Heart left ventricle (tissue), 13 donors: ENCODE results near the gene PSMD3.

Experiments
- CTCF ChIP-seq, 12 donors: fragments of 200-600 bp; sonication (generic) in 4 of 12; IDR thresholded peaks; one replicate each; pipeline versions ENCODE4 v1.5.0 to v1.8.0; 2018 to 2022; ENCODE audit warnings: antibody characterized with exemption in 12 of 12, mild to moderate bottlenecking in 5 of 12
- POLR2A ChIP-seq, 2 donors: fragments of 450-650 bp; IDR thresholded peaks; one replicate each; pipeline ENCODE4 v1.6.1; 2017; ENCODE audit warnings: antibody characterized with exemption in 2 of 2, mild to moderate bottlenecking in 2 of 2, moderate library complexity in 2 of 2
- donor health status: ischemic (EF 13 %, LVEDD 7.1; RV severe dilation, severe dysfunction).
- donor health status: DM: no; HTN: yes; CAD: no.
- donor health status: DM: no; HTN: no; CAD: no.
- donor health status: ischemic (EF 25% LVEDD 6.9; RV normal size, moderate dysfunction).
- donor health status: ischemic (EF 25% LVEDD 5.7; RV mildly dilated, moderate dysfunction).
- donor health status: ischemic (EF 35%, LVEDD 5.7; RV mildly dilated, moderate dysfunction).
- donor health status: nonischemic (EF 11% LVEDD 7.7; RV severe dilation, severe dysfunction).
- donor health status: DM: yes; HTN: yes; CAD: no.
- donor health status: PGD.
- donor health status: ischemic (EF 29% LVEDD 5.4; RV normal size, mild dysfunction).
- donor health status: nonischemic (EF 23%, LVEDD 6.1; RV moderate dilation, normal function).

GRCh38 chr17:40019140-40019991, 38.8 kb downstream of the PSMD3 start:
- TF ChIP-seq POLR2A (IDR thresholded peaks at IDR 0.05) (no peak), CTCF (IDR thresholded peaks at IDR 0.05) (no peak)
